HG02973 (cell line): ENCODE results near the gene TRPT1.

ENCODE experiments used
- ATAC-seq: cut with Tn5 transposase; IDR thresholded peaks from one replicate; pipeline ENCODE4 v1.9.1; 2021; ENCODE audit warnings: moderate library complexity; ENCODE audit not compliant: unreplicated experiment

Gene TRPT1

DNA sequence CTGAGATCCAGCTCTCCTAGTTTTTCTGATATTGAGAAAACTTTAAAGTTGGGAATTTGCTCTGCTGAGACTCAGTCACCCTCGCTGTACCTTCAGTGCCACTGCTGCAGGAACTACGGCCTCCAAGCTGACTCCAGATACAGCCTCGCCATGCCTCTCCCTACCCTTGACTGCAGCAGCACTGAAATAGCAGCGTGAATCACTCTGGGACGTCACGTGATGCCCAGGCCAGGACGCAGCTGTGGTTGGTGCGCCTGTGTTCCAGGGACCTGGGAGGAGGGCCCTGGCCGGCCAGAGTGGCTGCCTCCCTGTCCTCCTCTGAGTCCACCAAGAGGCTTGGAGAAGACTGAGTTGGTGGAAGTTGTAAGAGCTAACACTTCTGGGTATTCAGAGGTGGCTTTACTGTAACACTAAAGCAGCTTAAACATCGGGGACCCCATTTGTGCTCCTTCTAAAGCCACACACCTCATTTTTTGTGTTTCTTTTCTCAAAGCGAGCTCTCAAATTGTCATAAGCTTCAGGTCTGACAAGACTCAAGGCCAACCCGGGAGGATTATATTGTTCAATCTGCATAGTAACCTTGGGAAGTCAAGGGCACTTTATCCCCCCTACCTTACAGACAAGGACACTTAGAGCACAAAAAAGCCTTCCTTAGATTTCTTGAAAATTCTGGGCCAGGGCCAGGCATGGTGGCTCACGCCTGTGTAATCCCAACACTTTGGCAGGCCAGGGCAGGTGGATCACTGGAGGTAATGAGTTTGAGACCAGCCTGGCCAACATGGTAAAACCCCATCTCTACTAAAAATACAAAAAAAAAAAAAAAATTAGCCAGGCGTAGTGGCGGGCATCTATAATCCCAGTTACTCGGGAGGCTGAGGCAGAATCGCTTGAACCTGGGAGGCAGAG, 44.2 kb downstream of the TRPT1 start:
- no peak for ATAC-seq

GRCh38 chr11:64180891-64181290, 45.1 kb downstream of the TRPT1 start:
- ATAC-seq: no peak

GRCh38 chr11:64178951-64179639, 46.9 kb downstream of the TRPT1 start:
- ATAC-seq: no peak

- ATAC-seq: no peak
Observed at GRCh38 chr11:64178203-64178602, 47.8 kb downstream of the TRPT1 start.

DNA sequence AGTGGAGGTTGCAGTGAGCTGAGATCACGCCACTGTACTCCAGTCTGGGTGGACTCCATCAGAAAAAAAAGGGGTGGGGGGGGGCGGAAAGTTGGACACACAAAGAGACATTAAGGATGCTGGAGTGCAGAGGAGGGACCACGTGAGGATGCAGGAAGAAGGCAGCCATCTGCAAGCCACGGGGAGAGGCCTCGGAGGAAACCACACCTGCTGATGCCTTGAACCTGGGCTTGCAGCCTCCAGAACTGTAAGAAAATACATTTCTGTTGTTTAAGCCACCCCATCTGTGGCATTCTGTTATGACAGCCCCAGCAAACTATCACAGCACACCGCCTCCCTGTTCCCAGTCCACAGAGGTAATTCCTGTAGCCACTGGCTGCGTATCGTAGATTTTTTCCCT, 49.2 kb downstream of the TRPT1 start:
- no peak for ATAC-seq
